Right atrium auricular region (tissue), 2 donors: ENCODE results near the gene ZNF835. TPM values are rescaled to one million over a fixed set of nuclear protein-coding genes. Genes with fewer than 3 reads are reported as not detected.
A peak's percentile ranks its signal among the peaks of the same experiment; 100 is the strongest.

Source experiments
- DNase-seq: peaks from one replicate; pipeline ENCODE4 v3.0.0-alpha.2; 2019; ENCODE audit warnings: low spot score
- H3K27ac ChIP-seq, 2 donors: fragments of 200-600 bp; sonication (generic); 1 replicate in 1 of 2; 2 replicates in 1 of 2; pipeline ENCODE4 v1.5.1; 2016 to 2019
- H3K27me3 ChIP-seq, 2 donors: fragments of 200-600 bp; sonication (generic); one replicate each; pipeline versions ENCODE4 v1.5.1 to v1.6.0; 2017 to 2019
- H3K36me3 ChIP-seq: fragments of 200-600 bp; sonication (generic); one replicate; pipeline ENCODE4 v1.5.1; 2016
- H3K4me1 ChIP-seq, 2 donors: fragments of 200-600 bp; sonication (generic); one replicate each; pipeline versions ENCODE4 v1.5.1 to v1.6.0; 2017 to 2019
- H3K4me3 ChIP-seq, 2 donors: fragments of 200-600 bp; sonication (generic); 1 replicate in 1 of 2; 2 replicates in 1 of 2; pipeline ENCODE4 v1.5.1; 2017 to 2019; ENCODE audit warnings: mild to moderate bottlenecking in 1 of 2, moderate library complexity in 1 of 2
- H3K9me3 ChIP-seq, 2 donors: fragments of 200-600 bp; sonication (generic); one replicate each; pipeline ENCODE4 v1.5.1; 2019
- total RNA-seq, 2 donors: library from RNA; depleted of rRNA; stranded (reverse); fragments of >200 nt; gene quantifications; one replicate each; pipeline ENCODE4 v1.1.0, GENCODE V29; 2016
- TF ChIP-seq, protein P1 (sequence below), 2 donors: fragments of 200-600 bp; sonication (generic); IDR thresholded peaks; one replicate each; pipeline ENCODE4 v1.5.1; 2019; ENCODE audit warnings: antibody characterized with exemption in 2 of 2

The ZNF835 gene
- 10 to 100 TPM in 1 of 2 donors, 1 to 10 TPM in 1; 6.5 to 12.8 TPM for total RNA-seq

GRCh38 chr19:56671613-56671994 lies at the start of gene ZNF835:
Gene ZNF835, minus strand, starts transcription at chr19:56671757. Its CDS starts 6,559 bp downstream, at chr19:56665198.
- peak within 1 kb of the TSS; percentile 71 to 74 for H3K4me3 ChIP-seq
- no peaks in the 10 kb centered on the region for H3K27me3 ChIP-seq
- TF ChIP-seq, protein P1, sequence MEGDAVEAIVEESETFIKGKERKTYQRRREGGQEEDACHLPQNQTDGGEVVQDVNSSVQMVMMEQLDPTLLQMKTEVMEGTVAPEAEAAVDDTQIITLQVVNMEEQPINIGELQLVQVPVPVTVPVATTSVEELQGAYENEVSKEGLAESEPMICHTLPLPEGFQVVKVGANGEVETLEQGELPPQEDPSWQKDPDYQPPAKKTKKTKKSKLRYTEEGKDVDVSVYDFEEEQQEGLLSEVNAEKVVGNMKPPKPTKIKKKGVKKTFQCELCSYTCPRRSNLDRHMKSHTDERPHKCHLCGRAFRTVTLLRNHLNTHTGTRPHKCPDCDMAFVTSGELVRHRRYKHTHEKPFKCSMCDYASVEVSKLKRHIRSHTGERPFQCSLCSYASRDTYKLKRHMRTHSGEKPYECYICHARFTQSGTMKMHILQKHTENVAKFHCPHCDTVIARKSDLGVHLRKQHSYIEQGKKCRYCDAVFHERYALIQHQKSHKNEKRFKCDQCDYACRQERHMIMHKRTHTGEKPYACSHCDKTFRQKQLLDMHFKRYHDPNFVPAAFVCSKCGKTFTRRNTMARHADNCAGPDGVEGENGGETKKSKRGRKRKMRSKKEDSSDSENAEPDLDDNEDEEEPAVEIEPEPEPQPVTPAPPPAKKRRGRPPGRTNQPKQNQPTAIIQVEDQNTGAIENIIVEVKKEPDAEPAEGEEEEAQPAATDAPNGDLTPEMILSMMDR (IDR thresholded peaks at IDR 0.05), result peak; percentile 18 to 48
- H3K27ac ChIP-seq, result peak within 1 kb of the TSS; percentile 21 to 68
- DNase-seq, result peak; percentile 93
- no peaks in the 10 kb centered on the region for H3K36me3 ChIP-seq
- no peaks in the 10 kb centered on the region for H3K9me3 ChIP-seq
- H3K4me1 ChIP-seq, result peaks cover 0 to 13% of the 10 kb centered on the region in 2 donors

GRCh38 chr19:56720281-56720680 lies 48.7 kb upstream of the ZNF835 start:
- no peak for DNase-seq
- no peaks in the 10 kb centered on the region for H3K4me1 ChIP-seq

GRCh38 chr19:56718231-56718630 lies 46.7 kb upstream of the ZNF835 start:
- H3K4me3 ChIP-seq, result no peak overlapping the region
- no peaks in the 10 kb centered on the region for H3K36me3 ChIP-seq
- H3K27ac ChIP-seq, result no peak overlapping the region
- H3K9me3 ChIP-seq, result no peaks in the 10 kb centered on the region
- TF ChIP-seq, protein P1 (IDR thresholded peaks at IDR 0.05), result no peak
- H3K4me1 ChIP-seq, result no peaks in the 10 kb centered on the region
- no peaks in the 10 kb centered on the region for H3K27me3 ChIP-seq
- DNase-seq, result no peak

More at GRCh38 chr19:56720281-56720680, 48.7 kb upstream of the ZNF835 start:
- Histone ChIP-seq H3K9me3 (no peaks in the 10 kb centered on the region), H3K36me3 (no peaks in the 10 kb centered on the region), H3K4me3 (no peak overlapping the region), H3K27me3 (no peaks in the 10 kb centered on the region), H3K27ac (no peak overlapping the region)
- TF ChIP-seq, protein P1 (IDR thresholded peaks at IDR 0.05), result no peak

- no peak for DNase-seq
- Histone ChIP-seq H3K27ac (no peak overlapping the region), H3K27me3 (no peaks in the 10 kb centered on the region), H3K4me1 (no peaks in the 10 kb centered on the region), H3K36me3 (no peaks in the 10 kb centered on the region), H3K4me3 (no peak overlapping the region), H3K9me3 (no peaks in the 10 kb centered on the region)
- TF ChIP-seq, protein P1 (IDR thresholded peaks at IDR 0.05), result no peak
Observed at GRCh38 chr19:56712611-56713276, 41.2 kb upstream of the ZNF835 start.

GRCh38 chr19:56710437-56710836 lies 38.9 kb upstream of the ZNF835 start:
- H3K27me3 ChIP-seq, result no peaks in the 10 kb centered on the region
- no peak for DNase-seq

More at GRCh38 chr19:56710437-56710836, 38.9 kb upstream of the ZNF835 start:
- Histone ChIP-seq H3K9me3 (no peaks in the 10 kb centered on the region), H3K4me3 (no peak overlapping the region), H3K4me1 (no peaks in the 10 kb centered on the region), H3K36me3 (no peaks in the 10 kb centered on the region), H3K27ac (no peak overlapping the region)
- TF ChIP-seq, protein P1 (IDR thresholded peaks at IDR 0.05), result no peak
